Measurements from ENCODE around the gene NDUFAB1.
"Not testable (repeated sequence)": the region's sequence is repeated elsewhere in the genome, so short reads cannot be mapped to it uniquely, and the experiment has no call there.

- TF ChIP-seq, protein P1, sequence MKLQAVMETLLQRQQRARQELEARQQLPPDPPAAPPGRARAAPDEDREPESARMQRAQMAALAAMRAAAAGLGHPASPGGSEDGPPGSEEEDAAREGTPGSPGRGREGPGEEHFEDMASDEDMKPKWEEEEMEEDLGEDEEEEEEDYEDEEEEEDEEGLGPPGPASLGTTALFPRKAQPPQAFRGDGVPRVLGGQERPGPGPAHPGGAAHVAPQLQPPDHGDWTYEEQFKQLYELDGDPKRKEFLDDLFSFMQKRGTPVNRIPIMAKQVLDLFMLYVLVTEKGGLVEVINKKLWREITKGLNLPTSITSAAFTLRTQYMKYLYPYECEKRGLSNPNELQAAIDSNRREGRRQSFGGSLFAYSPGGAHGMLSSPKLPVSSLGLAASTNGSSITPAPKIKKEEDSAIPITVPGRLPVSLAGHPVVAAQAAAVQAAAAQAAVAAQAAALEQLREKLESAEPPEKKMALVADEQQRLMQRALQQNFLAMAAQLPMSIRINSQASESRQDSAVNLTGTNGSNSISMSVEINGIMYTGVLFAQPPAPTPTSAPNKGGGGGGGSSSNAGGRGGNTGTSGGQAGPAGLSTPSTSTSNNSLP (IDR thresholded peaks at IDR 0.05; ENCODE audit: low read depth, low read length): not testable (repeated sequence)
- TF ChIP-seq CBFB (CRISPR knock-in tag; IDR thresholded peaks at IDR 0.05); ZNF160 (CRISPR knock-in tag; IDR thresholded peaks at IDR 0.05); ZNF282 (IDR thresholded peaks at IDR 0.05; ENCODE audit: partially characterized antibody); UBTF (CRISPR knock-in tag; IDR thresholded peaks at IDR 0.05); PHB2 (IDR thresholded peaks at IDR 0.05; ENCODE audit: partially characterized antibody); ZNF619 (CRISPR knock-in tag; IDR thresholded peaks at IDR 0.05); ZNF274 (CRISPR knock-in tag; IDR thresholded peaks at IDR 0.05); POLR2A (IDR thresholded peaks at IDR 0.05; ENCODE audit: insufficient read depth in 1 of 2, low read depth in 2 of 2, low read length in 2 of 2); PRDM10 (CRISPR knock-in tag; IDR thresholded peaks at IDR 0.05; ENCODE audit: low read depth): not testable (repeated sequence)
- TF ChIP-seq, protein P2, sequence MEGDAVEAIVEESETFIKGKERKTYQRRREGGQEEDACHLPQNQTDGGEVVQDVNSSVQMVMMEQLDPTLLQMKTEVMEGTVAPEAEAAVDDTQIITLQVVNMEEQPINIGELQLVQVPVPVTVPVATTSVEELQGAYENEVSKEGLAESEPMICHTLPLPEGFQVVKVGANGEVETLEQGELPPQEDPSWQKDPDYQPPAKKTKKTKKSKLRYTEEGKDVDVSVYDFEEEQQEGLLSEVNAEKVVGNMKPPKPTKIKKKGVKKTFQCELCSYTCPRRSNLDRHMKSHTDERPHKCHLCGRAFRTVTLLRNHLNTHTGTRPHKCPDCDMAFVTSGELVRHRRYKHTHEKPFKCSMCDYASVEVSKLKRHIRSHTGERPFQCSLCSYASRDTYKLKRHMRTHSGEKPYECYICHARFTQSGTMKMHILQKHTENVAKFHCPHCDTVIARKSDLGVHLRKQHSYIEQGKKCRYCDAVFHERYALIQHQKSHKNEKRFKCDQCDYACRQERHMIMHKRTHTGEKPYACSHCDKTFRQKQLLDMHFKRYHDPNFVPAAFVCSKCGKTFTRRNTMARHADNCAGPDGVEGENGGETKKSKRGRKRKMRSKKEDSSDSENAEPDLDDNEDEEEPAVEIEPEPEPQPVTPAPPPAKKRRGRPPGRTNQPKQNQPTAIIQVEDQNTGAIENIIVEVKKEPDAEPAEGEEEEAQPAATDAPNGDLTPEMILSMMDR (CRISPR knock-in tag; IDR thresholded peaks at IDR 0.05): not testable (repeated sequence)
Measured at GRCh38 chr16:23540817-23541178, 55.3 kb downstream of the NDUFAB1 start.

All from HepG2 (cell line).